Measurements from ENCODE around the gene CHCT1. TPM values are rescaled to one million over a fixed set of nuclear protein-coding genes. Genes with fewer than 3 reads are reported as not detected.
"Not testable (repeated sequence)": the region's sequence is repeated elsewhere in the genome, so short reads cannot be mapped to it uniquely, and the experiment has no call there.

CHCT1 gene
- polyA plus RNA-seq, 3 donors = 0.89 TPM; not detected in 2

DNA sequence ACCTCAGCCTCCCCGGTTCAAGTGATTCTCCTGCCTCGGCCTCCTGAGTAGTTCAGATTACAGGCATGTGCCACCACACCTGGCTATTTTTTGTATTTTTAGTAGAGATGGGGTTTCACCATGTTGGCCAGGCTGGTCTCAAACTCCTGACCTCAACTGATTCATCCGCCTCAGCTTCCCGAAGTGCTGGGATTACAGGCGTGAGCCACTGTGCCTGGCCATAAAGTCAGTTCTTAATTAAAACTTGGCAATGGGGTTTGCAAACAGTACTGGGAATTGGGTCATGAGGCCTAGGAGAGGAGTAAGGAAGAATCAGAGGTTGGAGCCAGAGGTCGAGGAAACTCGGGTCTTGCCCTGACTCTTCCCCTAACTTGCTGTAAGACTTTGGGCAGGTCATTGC lies 8.3 kb downstream of the CHCT1 start:
- Mint-ChIP-seq H3K27ac (peak overlapping the region in 1 of 7 donors; percentile 44), H3K9me3 (peaks cover 8 to 26% (median 19%) of the 10 kb centered on the region in 7 donors)
- H3K4me3 ChIP-seq (replicated peaks in 1 of 3; ENCODE audit: low read depth in 2 of 3, low read length in 3 of 3); H3K79me2 ChIP-seq (ENCODE audit: insufficient read depth, low read length); H3K4me1 ChIP-seq (ENCODE audit: control insufficient read depth in 1 of 2, insufficient read depth in 2 of 2, low read length in 2 of 2); H3K4me2 ChIP-seq (replicated peaks; ENCODE audit: extremely low read depth, low read length, poor library complexity, severe bottlenecking); H3K27me3 Mint-ChIP-seq (ENCODE audit: low read depth in 3 of 3); H3K4me1 Mint-ChIP-seq; H3K9ac ChIP-seq (ENCODE audit: insufficient read depth, low read length, poor library complexity, severe bottlenecking); H3K27ac ChIP-seq (ENCODE audit: low read depth in 1 of 2, low read length in 2 of 2); H3K9me3 ChIP-seq (replicated peaks in 1 of 2; ENCODE audit: control insufficient read depth in 1 of 2, insufficient read depth in 1 of 2, low read length in 2 of 2); H3K36me3 Mint-ChIP-seq; H3K27me3 ChIP-seq (ENCODE audit: control insufficient read depth in 2 of 2, insufficient read depth in 2 of 2, low read length in 2 of 2); H4K20me1 ChIP-seq (ENCODE audit: insufficient read depth, low read length); H3K4me3 Mint-ChIP-seq; H3K36me3 ChIP-seq (replicated peaks in 1 of 2; ENCODE audit: control insufficient read depth in 1 of 2, insufficient read depth in 2 of 2, low read length in 2 of 2); H2AFZ ChIP-seq (ENCODE audit: insufficient read depth, low read depth, low read length, poor library complexity, severe bottlenecking); DNase-seq: not testable (repeated sequence)
- WGBS (ENCODE audit: insufficient coverage) = 100% methylated on average over 5 of the region's 7 CpGs
- intact Hi-C loops (cut with micrococcal nuclease) = loop anchor here in 1 of 2 donors (10.0 kb wide), 1 partner anchor 286 kb away; the partner anchor contains the start of gene CA4

DNA sequence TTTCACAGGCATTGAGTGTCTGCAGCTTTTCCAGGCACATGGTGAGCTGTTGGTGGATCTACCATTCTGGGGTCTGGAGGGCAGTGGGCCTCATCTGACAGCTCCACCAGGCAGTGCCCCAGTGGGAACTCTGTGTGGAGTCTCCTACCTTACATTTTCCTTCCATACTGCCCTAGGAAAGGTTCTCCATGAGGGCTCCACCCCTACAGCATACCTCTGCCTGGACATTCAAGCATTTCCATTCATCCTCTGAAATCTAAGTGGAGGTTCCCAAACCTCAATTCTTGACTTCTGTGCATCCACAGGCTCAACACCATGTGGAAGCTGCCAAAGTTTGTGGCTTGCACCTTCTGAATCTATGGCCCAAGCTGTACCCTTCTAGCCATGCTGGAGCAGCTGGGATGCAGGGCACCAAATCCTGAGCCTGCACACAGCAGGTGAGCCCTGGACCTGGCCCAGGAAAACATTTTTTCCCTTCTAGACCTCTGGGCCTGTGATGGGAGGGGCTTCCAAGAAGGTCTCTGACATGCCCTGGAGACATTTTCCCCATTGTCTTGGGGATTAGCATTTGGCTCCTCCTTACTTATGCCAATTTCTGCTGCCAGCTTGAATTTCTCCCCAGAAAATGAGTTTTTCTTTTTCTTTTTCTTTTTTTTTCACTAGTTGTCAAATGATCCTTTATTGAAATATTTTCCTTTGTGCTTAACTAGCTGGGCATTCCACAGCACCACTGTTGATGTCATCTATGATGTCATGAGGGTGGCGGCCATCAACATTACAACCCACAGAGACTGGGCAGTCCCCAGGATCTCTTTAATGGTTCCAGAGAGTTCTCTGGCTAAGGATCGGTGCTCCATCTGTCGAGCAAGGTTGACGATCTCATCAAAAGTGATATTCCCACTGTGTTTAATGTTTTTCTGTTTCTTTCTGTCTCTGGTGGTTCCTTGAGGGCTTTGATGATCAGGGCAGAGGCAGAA lies 11.0 kb downstream of the CHCT1 start:
- Mint-ChIP-seq H3K4me1 (peaks cover 19% of the 10 kb centered on the region), H3K9me3 (peaks cover 8 to 26% (median 19%) of the 10 kb centered on the region in 7 donors)
- not testable (repeated sequence) for H3K36me3 Mint-ChIP-seq; H3K9ac ChIP-seq (ENCODE audit: insufficient read depth, low read length, poor library complexity, severe bottlenecking); H3K4me3 Mint-ChIP-seq; H4K20me1 ChIP-seq (ENCODE audit: insufficient read depth, low read length); H3K79me2 ChIP-seq (ENCODE audit: insufficient read depth, low read length); H3K4me1 ChIP-seq (ENCODE audit: control insufficient read depth in 1 of 2, insufficient read depth in 2 of 2, low read length in 2 of 2); H3K27me3 Mint-ChIP-seq (ENCODE audit: low read depth in 3 of 3); H3K27ac ChIP-seq (ENCODE audit: low read depth in 1 of 2, low read length in 2 of 2); H3K27ac Mint-ChIP-seq; H3K9me3 ChIP-seq (replicated peaks in 1 of 2; ENCODE audit: control insufficient read depth in 1 of 2, insufficient read depth in 1 of 2, low read length in 2 of 2); H3K36me3 ChIP-seq (replicated peaks in 1 of 2; ENCODE audit: control insufficient read depth in 1 of 2, insufficient read depth in 2 of 2, low read length in 2 of 2); H3K4me3 ChIP-seq (replicated peaks in 1 of 3; ENCODE audit: low read depth in 2 of 3, low read length in 3 of 3); DNase-seq; H3K4me2 ChIP-seq (replicated peaks; ENCODE audit: extremely low read depth, low read length, poor library complexity, severe bottlenecking); H2AFZ ChIP-seq (ENCODE audit: insufficient read depth, low read depth, low read length, poor library complexity, severe bottlenecking); H3K27me3 ChIP-seq (ENCODE audit: control insufficient read depth in 2 of 2, insufficient read depth in 2 of 2, low read length in 2 of 2)
- intact Hi-C loops (cut with micrococcal nuclease) = loop anchor here in 1 of 2 donors (10.0 kb wide), 1 partner anchor 289 kb away; the partner anchor contains the start of gene CA4
- no CpG with 5 or more reads among the region's 4 CpGs for WGBS (ENCODE audit: insufficient coverage)

Measured in CD14-positive monocyte (primary cell).